Stomach (tissue), 4 donors: ENCODE data around the gene ZBED4.

Experiments used
- CTCF ChIP-seq, 7 experiments: fragments of 450-650 bp in 4 of 7; fragments of 200-600 bp in 3 of 7; sonication (generic) in 3 of 7; IDR thresholded peaks; one replicate each; pipeline ENCODE4 v1.5.1; 2016 to 2019; ENCODE audit warnings: antibody characterized with exemption in 7 of 7, control low read depth in 2 of 7, mild to moderate bottlenecking in 1 of 7
- EP300 ChIP-seq: sonication (generic); formaldehyde crosslinking; IDR thresholded peaks from one replicate; pipeline ENCODE4 v1.6.1; 2017; ENCODE audit warnings: antibody characterized with exemption
- POLR2A ChIP-seq, 4 donors: fragments of 450-650 bp; IDR thresholded peaks; one replicate each; pipeline ENCODE4 v1.6.1; 2016; ENCODE audit warnings: antibody characterized with exemption in 4 of 4, control low read depth in 2 of 4, mild to moderate bottlenecking in 1 of 4, moderate library complexity in 1 of 4
- POLR2AphosphoS5 ChIP-seq, 3 donors: sonication (generic); formaldehyde crosslinking; IDR thresholded peaks; one replicate each; pipeline ENCODE4 v1.6.1; 2016; ENCODE audit warnings: antibody characterized with exemption in 3 of 3

- no peak for TF ChIP-seq CTCF (IDR thresholded peaks at IDR 0.05)
- no peak for TF ChIP-seq POLR2A (IDR thresholded peaks at IDR 0.05)
- TF ChIP-seq EP300, result no peak
- TF ChIP-seq POLR2AphosphoS5 (IDR thresholded peaks at IDR 0.05), result no peak
Measured at GRCh38 chr22:49910229-49911155, 56.8 kb downstream of the ZBED4 start.
